NCI-H1092 (cell line): Measurements from ENCODE around the gene FAHD2A.
"Not testable (repeated sequence)": the region's sequence is repeated elsewhere in the genome, so short reads cannot be mapped to it uniquely, and the experiment has no call there.

ENCODE experiments used
- DNase-seq: peaks from one replicate; lab custom pipeline; 2025; lab: John Stamatoyannopoulos, UW

The FAHD2A gene

DNA sequence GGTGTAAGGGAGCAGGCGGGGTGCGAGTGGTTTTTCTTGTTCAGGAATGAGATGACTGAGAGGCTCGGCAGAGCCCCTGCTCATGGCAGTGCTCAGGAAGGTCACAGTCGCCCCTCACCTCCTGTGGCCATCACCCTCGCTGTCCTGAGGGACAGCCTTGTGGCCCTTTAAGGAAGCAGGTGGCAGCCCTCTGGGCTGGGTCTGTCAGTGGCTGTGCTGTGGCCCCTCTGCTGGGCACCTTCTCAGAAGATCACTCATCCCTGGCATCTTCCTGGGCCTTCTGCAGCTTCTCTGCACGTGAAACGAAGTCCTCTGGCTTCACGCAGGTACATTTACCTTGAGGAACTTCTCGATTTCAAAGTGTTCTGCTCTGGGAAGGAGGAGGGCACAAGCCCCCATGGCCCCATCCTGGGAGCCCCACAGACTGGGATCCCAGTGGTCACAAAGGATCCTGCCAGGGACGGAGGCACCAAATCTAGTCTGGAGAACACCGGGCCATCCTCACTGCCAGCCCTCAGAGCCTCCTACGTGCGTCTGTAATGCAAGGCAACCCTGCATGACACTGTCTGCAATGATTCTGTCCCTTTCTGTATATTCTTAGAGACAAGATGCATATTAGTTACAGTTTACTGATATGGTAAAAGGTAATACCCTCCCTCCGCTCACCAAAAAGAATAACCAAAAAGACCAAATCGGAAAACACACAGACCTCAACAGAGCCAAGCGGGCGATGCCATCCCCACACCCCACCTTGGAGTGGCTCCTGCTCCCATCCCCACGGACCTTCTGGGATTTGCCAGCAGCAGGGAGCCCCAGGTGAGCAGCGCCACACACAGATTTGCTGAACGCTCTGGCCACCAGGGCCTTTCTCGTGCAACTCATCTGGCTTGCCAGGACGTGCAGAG is 25.9 kb upstream of the FAHD2A start:
- DNase-seq: no peak

DNA sequence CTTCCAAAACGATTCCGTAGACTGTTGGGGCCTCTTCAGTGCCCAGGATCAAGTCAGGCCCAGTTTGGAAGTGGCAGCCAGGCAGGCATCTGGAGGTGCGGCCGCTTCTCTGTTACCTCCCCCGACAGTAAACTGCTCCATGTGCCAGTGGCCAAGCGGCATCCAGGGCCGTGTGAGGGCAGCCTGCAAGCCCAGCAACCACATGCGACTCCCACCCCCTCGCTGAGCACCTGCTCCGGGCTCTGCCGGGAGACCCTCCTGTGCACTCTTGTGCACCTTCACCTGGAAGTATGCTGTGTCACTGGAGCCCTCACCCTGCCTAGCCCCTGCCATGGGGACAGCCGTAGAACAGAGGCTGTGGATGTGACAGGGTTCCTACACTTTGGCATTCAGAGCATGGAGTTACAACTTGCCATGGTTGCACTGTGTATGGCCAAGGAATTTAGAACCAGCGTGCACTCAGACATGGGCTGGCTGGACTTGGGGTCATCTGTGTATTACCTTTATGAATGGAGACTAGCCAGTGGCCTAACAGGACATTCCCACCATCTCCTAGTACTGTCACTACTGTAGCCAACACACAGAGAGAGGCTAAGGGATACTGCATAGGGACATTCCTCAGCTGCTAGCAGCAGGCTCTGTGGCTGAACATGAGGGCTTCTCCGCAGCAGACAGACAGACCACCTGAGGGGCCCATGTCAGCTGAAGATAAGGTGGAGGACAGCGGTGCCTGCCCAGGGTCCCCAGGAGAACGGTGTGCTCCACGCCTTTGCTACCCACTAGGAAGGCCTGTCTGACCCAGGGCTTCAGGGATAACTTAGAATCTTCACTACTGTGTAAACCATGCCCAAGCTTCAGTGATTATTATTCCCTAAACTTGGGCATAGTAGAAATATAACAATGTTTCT is 25.0 kb upstream of the FAHD2A start:
- DNase-seq: no peak

DNA sequence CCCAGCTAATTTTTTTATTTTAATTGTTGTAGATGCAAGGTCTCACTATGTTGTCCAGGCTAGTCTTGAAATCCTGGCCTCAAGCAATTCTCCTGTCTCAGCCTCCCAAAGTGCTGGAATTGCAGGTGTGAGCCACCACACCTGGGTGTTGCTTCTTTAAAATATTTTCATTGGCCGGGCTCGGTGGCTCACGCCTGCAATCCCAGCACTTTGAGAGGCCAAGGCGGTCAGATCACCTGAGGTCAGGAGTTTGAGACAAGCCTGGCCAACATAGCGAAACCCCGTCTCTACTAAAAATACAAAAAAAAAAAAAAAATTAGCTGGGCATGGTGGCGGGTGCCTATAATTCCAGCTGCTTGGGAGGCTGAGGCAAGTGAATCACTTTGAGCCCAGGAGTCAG is 24.2 kb upstream of the FAHD2A start:
- not testable (repeated sequence) for DNase-seq

DNA sequence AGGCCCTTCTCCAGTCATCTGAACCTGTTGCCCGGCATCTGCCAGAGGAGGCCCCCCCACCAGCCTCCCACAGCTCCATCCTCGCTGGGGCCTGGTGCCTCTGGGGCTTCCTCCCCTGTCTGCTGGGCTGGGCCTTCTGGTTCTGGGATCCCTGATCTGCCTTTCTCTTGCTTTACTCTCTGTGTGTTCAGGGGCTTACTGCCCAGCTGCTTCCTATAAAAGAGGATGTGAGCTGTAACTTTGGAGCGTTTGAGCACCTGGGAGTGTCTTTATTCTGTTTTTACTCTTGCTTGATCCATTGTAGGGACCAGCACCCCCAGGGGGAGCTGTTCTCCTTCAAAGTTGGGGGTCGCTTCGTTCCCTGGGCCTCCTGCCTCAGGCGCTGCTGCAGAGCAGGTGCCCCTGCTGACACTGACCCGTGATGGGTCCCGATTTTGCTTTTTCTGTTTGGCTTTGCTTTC is 23.1 kb upstream of the FAHD2A start:
- no peak for DNase-seq

DNA sequence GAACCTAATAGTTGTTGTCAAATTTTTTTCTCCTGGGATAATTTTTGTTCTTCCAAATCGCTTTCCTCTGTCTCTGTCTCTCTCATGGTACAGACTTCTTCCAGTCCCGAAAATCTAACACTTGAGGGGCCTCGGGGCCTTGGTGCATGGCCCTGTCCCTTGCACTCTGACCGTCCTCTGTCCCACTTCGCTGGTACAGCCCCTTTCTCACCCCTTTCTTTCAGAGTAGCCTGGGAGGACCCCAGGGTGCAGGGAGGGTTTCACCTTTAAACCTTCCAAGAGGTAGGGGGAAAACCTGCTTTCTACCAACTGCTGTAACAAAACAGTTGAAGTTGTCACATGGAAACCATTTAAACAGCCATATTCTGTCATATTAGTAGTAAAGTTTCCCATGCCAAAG is 22.2 kb upstream of the FAHD2A start:
- DNase-seq: no peak

DNA sequence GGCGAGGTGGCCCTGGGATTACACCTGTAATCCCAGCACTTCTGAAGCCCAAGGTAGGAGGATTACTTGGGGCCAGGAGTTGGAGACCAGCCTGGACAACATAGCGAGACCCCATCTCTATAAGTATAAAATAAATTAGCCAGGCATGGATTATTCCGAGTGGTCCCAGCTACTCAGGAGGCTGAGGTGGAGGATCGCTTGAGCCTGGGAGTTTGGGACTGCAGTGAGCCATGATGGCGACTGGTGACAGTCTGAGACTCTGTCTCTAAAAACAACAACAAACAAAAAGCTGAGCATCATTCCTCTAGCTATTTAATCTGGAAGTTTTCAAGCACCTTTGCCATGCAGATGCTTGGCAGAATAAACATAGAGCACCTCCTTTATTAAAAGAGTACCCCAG is 21.8 kb upstream of the FAHD2A start:
- no peak for DNase-seq

DNA sequence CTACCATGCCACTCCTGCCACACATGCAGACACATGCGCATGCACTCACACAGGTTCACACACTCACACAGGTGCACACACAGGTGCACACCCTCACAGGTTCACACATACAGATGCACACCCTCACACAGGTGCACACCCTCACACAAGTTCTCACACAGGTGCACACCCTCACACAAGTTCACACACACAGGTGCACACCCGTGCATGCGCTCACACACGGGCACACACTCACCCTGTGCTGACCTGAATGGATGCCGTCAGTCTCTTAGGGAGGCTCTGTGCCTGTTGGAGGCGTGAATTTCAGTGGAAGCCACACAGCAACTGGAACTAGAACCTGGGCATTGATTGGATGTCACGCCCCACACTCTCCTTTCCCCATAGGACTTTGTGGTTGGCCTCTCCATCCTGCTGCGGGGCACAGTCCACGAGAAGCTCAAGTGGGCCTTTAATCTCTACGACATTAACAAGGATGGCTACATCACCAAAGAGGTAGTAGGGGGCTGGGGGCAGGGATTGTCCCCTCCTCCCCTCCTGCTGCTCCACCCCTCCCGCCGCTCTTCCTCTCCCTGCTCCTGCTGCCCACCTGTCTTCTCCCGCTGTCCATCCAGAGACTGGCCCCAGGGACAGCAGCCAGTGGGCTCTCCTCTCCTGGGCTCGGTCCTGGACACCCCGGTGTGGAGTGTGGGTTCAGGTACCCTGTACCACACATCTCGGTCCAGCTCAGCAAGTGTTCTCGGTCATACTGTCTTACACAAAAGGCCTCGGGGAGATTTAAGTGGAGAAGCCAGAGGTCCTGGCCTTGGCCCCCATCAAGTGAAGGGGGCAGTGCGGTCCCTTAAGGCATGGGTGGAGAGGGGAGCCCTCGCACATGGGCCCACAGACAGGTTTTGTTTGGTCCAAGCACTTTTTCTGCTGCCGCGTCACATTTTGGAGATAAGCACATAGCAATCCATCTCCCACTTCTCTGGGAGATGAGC is 21.0 kb upstream of the FAHD2A start:
- DNase-seq: no peak

DNA sequence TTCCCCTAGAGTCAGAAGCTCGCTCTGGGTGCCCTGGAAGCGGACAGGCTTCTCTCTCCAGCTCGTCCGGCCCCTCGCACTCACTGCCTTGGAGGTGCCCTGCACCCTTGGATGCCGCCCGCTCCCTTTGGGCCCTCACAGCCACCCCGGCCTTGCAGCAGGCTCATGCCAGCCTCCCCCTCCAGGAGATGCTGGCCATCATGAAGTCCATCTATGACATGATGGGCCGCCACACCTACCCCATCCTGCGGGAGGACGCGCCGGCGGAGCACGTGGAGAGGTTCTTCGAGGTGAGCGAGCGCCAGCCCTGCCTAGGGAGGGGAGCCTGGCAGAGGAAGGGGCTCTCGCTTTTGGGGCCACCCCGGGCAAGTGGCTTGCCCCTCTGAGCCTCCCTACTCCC is 20.3 kb upstream of the FAHD2A start:
- DNase-seq: no peak

DNA sequence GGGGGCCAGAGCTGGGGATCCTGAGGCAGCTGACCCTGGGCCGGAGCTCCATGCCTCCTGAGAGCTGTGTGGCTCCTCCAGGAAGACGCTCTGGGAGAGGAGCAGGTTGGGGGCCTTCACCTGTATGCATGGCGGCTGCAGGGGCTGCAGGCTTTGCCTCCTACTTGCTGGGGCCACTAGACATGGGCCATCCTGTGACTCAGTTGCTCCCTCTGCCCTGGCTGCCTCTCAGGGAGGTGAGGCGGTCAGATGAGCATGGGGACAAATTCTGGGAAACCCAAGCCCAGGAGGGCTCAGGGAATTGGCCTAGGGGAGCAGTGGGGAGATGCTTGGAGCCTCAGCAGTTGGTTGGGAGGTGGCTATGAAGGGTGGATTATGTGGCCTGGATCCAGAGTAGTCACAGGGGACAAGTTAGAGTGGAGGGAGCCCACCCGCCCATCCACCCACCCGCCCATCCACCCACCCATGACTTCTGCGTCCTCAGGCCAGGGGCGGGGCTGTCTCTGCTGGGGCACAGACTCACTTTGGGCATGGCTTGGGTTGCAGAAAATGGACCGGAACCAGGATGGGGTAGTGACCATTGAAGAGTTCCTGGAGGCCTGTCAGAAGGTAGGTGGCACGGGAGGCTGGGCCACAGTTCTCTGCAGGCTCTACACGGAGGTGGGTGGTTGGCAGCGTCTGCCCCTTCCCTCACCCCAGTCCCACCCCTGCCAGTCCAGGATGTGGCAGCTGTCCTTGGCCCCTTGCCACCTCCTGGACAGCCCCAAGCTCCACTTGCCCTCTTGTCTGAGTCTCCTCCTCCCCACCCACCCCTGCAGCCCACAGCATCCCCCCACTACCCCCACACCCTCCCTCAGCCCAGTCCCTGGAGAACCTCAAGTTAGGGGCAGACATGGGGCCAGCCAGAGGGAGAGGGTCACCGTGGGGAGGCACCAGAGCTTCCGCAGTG is 19.5 kb upstream of the FAHD2A start:
- DNase-seq: no peak

DNA sequence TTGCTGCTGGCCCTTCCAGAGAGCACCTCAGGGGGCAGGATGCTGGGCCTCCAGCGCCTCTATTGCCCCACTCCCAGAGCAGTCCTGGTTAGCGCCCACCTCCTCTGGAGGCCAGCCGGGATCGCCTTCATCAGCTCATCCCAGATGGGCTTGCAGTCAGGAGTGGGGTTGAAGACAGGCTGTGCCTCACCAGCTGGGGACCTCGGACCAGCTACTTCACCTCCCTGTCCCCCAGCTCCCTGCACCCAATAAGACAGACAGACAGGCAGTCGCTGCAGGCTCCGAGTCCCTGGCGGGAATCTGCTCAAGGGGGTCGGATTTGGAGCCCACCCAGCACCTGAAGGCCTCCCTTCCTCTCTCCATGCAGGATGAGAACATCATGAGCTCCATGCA is 18.9 kb upstream of the FAHD2A start:
- DNase-seq: no peak

DNA sequence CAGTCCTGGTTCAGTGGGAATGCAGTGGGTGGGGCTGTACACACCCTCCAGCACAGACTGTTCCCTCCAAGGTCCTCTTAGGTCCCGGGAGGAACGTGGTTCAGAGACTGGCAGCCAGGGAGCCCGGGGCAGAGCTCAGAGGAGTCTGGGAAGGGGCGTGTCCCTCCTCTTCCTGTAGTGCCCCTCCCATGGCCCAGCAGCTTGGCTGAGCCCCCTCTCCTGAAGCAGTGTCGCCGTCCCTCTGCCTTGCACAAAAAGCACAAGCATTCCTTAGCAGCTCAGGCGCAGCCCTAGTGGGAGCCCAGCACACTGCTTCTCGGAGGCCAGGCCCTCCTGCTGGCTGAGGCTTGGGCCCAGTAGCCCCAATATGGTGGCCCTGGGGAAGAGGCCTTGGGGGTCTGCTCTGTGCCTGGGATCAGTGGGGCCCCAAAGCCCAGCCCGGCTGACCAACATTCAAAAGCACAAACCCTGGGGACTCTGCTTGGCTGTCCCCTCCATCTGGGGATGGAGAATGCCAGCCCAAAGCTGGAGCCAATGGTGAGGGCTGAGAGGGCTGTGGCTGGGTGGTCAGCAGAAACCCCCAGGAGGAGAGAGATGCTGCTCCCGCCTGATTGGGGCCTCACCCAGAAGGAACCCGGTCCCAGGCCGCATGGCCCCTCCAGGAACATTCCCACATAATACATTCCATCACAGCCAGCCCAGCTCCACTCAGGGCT is 17.5 kb upstream of the FAHD2A start:
- DNase-seq: no peak

DNA sequence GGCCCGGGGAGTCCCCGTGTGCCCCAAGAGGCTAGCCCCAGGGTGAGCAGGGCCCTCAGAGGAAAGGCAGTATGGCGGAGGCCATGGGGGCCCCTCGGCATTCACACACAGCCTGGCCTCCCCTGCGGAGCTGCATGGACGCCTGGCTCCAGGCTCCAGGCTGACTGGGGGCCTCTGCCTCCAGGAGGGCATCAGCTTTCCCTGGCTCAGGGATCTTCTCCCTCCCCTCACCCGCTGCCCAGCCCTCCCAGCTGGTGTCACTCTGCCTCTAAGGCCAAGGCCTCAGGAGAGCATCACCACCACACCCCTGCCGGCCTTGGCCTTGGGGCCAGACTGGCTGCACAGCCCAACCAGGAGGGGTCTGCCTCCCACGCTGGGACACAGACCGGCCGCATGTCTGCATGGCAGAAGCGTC is 16.9 kb upstream of the FAHD2A start:
- no peak for DNase-seq

DNA sequence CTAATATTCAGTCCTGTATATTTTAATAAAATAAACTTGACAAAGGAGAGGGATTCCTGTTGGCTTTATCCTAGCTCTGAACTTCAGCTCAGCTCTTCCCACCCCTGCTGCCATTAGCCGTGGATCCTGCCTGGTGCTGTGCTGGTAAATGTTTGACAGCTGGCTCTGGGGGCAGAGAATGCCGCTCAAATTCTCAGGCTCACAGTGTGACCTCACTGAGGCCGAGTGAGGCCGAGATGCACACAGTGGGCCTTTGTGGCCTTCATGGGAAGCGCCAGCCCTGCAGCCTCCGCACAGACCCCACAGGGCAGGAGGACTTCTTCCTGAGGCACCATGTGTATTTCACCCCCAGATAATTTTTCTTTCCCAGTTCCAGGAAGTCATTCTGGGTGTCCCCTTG is 16.5 kb upstream of the FAHD2A start:
- no peak for DNase-seq

DNA sequence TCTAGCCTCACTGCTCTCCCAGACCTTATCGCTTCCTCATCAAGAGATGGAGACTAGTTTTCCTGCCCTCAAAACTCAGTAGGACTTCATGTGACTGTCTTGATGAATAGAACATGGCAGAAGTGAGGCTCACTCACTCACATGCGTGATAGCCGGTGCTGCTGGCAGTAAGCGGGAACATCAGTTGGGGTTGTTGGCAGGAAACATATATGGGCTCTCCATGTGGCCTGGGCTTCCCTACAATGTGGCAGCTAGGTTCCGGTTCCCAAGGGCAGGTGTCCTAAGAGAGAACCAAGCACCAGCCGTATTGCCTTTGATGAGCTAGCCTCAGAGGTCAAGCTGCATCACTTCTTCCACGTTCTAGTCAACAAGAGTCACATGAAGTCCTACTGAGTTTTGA is 15.2 kb upstream of the FAHD2A start:
- DNase-seq: no peak

DNA sequence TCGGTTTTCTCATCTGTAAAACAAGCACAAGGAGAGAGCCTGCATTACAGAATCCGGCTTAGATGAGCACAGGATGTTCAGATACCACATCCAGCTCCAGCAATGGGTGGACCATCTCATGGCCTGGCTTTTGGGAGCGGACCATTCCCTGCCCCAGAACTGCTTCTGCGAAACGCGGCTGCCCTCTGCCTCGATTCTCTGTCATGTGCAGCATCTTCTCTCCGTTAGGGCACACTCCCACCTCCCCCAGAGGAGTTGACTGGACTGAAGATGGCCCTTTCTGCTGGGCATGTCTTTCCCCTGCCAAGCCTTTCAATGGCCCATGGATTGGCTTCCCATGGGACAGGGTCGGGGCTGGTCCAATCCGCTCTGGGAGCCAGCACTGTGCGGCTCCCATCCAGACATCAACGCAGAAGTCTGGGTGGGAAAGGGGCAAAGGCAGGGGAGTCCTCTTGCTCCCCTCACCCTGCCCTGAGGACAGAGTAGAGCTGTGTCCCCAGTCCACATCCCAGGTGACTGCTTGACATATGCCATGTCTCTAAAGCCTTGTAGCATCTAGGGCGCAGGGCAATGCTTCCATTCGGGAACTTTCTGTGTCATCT is 14.3 kb upstream of the FAHD2A start:
- no peak for DNase-seq

DNA sequence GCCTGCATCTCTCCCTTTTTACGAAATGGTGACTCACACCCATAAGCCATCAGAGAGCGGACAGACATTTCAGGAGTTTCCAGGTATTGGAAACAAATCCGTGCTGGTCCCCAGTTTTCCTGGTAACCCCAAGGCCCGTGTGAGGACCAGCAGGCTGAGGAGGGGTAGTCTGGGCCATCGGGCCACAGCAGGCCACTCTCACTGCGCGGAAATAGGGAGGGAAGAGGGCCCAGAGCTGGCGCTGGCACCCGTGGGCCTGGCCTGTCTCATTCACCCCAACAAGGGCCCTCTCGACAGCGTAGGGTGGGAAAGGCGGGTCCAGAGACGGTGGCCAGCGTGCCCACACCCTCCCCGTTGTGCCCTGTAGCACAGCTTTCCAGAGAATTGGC is 13.7 kb upstream of the FAHD2A start:
- no peak for DNase-seq

DNA sequence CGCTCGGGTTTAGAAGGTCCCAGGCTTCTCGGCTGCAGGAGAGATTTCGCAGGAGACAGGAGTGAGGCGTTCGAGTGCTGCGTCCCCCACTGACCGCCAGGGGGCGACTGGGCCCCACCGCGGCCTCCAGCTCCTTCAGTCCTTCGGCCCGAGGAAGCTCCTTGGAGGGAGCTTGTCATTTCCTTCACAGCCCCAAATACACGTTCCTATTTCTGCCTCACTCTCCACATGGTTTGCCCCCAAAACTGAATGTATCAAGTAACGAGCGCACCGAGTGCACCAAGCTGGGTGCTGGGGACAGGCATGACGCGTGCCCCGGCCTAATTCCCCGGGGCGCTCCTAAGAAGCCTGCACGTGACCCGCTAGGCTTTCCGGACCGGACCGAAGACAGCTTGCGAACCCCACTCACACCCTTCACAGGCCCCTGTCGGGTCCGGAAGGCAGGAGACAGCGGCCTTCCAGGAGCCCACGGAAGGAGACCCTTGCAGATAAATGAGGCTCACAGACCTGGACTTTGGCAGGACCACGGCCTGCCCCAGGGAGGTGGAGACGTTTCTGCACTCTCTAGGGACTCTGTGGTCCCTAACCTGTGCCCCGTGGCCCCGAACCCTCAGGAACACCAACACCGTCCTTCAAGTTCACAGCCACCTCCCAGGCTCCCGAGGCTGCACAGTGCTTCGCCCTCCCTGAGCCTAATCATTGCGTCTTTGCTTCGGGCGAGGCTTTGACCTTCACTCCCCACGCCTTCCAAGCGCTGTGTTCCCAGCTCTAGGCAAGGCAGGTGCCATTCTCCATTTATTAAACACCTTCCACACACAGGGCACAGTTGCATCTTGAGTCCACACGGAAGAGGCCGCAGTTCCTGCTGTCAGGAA is 13.0 kb upstream of the FAHD2A start:
- DNase-seq: no peak

DNA sequence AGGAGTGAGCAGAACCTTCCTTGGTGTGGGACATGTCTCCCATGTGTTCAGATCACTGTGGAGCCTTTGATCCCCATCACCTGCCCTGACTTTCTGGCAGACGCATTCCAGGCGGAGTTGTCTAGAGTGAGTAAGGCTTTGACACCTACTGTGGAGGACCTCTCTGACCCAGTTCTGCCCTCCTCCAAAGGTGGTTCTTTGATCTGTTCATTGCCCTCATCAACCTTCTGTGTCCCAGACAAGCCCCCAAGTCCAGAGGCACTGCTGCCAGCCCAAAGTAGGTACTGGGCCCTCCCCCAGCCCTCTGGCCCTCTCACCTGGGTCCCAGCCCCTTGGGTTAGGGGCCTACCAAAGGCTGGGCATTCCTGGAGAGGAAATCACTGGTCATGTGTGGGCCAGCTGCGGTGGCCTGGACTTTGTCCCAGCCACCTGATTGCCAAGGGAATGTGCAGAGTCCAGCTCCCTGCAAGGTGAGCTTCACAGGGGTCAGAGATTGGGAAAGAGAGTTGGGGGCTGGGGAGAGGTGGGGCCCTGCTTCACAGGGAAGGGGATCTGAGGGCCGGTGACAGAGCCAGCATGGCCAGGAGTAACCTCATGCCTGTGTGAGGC is 12.1 kb upstream of the FAHD2A start:
- no peak for DNase-seq
